Stimulated activated naive CD8-positive, alpha-beta T cell treated with anti-CD3 and anti-CD28 coated beads, Interleukin-15, Interleukin-2, amounts not matched to agents 100 ng/mL and 50 ng/mL, for 24 hours (primary cell): ENCODE results near the gene STAG1.

Source experiments
- H3K27ac Mint-ChIP-seq: one replicate; pipeline ENCODE4 v1.8.0; 2021; ENCODE audit warnings: mild to moderate bottlenecking, mixed read lengths
- H3K27me3 Mint-ChIP-seq: one replicate; pipeline ENCODE4 v1.8.0; 2021; ENCODE audit warnings: mixed read lengths
- H3K36me3 Mint-ChIP-seq: one replicate; pipeline ENCODE4 v1.8.0; 2021; ENCODE audit warnings: low read depth, mixed read lengths
- H3K4me1 Mint-ChIP-seq: one replicate; pipeline ENCODE4 v1.8.0; 2021; ENCODE audit warnings: low read depth, mixed read lengths
- H3K4me3 Mint-ChIP-seq: one replicate; pipeline ENCODE4 v1.8.0; 2021; ENCODE audit warnings: mild to moderate bottlenecking, mixed read lengths
- H3K9me3 Mint-ChIP-seq: one replicate; pipeline ENCODE4 v1.8.0; 2021; ENCODE audit warnings: mixed read lengths

Gene STAG1

DNA sequence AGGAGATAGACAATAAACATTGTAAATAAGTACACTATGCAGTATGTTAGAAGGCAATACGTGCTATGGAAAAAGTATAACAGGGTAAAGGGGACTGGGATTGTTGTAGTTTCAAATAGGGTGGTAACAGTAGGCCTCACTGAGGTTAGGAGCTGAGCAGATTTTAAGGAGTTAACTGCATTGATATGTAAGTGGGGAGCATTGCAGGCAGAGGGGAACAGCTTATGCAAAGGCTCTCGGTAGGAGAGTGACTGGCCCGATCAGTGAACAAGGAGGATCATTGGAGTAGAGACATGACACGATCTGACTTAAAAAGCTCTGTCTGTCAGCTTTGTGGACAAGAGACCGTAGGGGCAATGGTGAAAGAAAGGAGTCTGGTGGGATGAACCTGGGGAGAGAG is 455.2 kb downstream of the STAG1 start:
- Mint-ChIP-seq H3K27ac (no peak overlapping the region), H3K36me3 (peaks cover 75% of the 10 kb centered on the region)

DNA sequence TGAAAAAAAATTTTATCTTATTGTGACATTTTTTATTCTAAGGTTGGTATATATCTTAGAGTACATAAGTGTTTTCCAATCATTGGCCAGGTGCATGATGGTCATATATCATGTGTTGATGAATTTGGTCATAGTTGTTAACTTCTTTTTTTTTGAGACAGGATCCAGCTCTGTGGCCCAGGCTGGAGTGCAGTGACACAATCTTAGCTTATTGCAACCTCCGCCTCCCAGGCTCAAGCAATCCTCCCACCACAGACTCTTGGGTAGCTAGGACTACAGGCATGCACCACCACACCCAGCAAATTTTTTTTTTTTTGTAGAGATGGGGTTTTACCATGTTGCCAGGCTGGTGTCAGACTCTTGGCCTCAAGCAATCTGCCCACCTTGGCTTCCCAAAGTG is 458.0 kb downstream of the STAG1 start:
- Mint-ChIP-seq H3K27me3 (no peaks in the 10 kb centered on the region), H3K4me3 (no peak overlapping the region), H3K27ac (no peak overlapping the region), H3K36me3 (peaks cover 74% of the 10 kb centered on the region), H3K4me1 (no peaks in the 10 kb centered on the region), H3K9me3 (no peaks in the 10 kb centered on the region)

More for the DNA sequence above, 455.2 kb downstream of the STAG1 start:
- Mint-ChIP-seq H3K27me3 (no peaks in the 10 kb centered on the region), H3K4me1 (no peaks in the 10 kb centered on the region), H3K9me3 (no peaks in the 10 kb centered on the region), H3K4me3 (no peak overlapping the region)

DNA sequence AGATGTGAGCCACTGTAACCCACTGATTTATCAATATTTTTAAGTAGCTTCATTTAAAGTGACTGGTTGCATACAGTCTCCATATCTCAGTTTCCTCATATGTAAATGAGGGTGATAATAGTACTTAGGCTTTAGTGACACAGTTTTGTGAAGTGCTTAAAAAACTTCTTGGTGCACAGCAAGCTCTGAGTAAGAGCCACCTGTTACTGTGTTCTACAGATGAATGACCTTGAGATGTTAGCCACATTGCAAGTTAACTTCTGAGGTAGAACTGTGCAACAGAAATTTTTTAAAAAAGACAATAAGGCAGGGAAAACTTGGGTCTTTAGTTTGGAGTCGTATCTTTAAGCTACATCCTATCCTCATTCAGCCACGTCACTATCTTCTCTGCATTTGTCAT is 458.9 kb downstream of the STAG1 start:
- Mint-ChIP-seq H3K27me3 (no peaks in the 10 kb centered on the region), H3K4me1 (no peaks in the 10 kb centered on the region), H3K27ac (no peak overlapping the region), H3K36me3 (peaks cover 67% of the 10 kb centered on the region), H3K9me3 (no peaks in the 10 kb centered on the region), H3K4me3 (no peak overlapping the region)

DNA sequence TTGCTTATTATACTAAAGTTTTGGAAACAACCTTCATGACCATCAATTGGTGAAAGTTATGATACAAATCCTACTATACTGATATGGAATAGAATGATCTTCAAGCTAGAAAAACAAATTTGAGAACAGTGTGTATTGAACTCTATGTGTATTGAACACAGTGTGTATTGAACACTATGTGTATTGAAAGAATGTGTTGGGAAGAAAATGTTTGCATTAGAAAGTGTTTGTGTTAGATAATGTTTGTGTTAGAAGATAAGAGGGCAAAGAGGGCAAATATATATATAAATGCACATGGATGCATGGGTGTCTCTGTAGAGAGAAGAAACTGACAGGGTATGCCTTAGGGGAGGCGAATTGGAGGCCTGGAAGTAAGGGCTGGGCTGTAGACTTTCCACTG is 459.7 kb downstream of the STAG1 start:
- H3K27ac Mint-ChIP-seq: no peak overlapping the region
- H3K4me1 Mint-ChIP-seq: no peaks in the 10 kb centered on the region
- H3K9me3 Mint-ChIP-seq: no peaks in the 10 kb centered on the region
- peaks cover 66% of the 10 kb centered on the region for H3K36me3 Mint-ChIP-seq
- no peak overlapping the region for H3K4me3 Mint-ChIP-seq
- H3K27me3 Mint-ChIP-seq: no peaks in the 10 kb centered on the region

DNA sequence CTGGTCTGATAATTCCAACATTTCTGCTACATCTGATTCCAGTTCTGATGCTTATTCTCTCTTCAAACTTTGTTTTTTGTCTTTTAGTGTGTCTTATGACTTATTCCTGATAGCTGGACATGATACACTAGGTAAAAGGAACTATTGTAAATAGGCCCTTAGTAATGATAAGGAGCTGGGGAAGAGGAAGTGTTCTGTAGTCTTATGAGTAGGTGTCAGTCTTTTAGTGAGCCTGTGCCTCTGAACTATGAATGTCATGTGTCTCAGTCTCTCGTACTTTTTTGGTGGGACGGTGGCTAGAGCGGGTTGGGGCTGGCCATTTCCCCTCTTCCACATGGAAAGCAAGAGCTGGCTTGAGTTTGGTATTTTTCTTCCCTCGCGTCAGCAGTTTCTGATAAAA is 460.9 kb downstream of the STAG1 start:
- Mint-ChIP-seq H3K9me3 (no peaks in the 10 kb centered on the region), H3K4me3 (no peak overlapping the region), H3K27me3 (no peaks in the 10 kb centered on the region), H3K27ac (no peak overlapping the region), H3K4me1 (no peaks in the 10 kb centered on the region), H3K36me3 (peaks cover 66% of the 10 kb centered on the region)
